ENCODE results near the gene SDE2. TPM values are rescaled to one million over a fixed set of nuclear protein-coding genes. Genes with fewer than 3 reads are reported as not detected.
"Not testable (repeated sequence)": the region's sequence is repeated elsewhere in the genome, so short reads cannot be mapped to it uniquely, and the experiment has no call there.

SDE2 gene
- total RNA-seq, 1 donor from 2014 or later, result 19.6 TPM

DNA sequence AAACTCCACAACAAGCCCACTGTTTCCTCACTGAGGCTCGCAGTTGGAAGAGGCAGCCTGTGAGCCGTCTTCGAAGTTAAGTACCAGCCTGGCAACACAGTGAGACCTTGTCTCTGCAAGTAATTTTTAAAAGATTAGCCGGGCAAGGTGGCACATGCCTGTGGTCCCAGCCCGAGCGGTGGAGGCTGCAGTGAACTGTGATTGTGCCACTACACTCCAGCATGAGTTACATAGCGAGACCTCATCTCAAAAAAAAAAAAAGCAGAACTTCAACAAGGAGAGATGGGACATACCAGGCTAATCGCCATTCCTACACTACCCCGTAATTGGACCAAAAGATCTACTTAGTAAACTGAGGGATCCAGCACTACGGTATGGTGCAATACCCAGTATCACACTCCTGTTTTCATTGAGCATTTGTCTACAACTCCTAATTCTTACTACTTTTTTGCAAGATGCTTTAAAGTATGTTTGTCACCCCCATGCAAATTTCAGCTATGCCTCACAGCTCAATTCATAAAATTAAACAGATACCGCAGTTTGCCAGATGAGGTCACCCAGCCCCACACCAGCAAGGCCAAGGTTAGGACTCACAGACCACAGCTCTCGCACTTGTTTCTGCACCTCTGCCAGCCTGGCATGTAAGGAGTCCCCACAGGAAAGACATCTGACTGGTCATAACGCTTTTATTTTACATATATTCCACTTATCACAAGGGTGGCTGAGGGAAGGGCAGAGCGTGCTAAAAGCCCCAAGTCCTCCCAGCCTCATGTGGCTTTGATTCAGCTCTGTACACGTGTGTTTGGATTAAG is 21.0 kb downstream of the SDE2 start:
- H3K4me1 Mint-ChIP-seq (ENCODE audit: low read depth, unreplicated experiment), result peaks cover 6% of the 10 kb centered on the region
- TF ChIP-seq, protein P1, sequence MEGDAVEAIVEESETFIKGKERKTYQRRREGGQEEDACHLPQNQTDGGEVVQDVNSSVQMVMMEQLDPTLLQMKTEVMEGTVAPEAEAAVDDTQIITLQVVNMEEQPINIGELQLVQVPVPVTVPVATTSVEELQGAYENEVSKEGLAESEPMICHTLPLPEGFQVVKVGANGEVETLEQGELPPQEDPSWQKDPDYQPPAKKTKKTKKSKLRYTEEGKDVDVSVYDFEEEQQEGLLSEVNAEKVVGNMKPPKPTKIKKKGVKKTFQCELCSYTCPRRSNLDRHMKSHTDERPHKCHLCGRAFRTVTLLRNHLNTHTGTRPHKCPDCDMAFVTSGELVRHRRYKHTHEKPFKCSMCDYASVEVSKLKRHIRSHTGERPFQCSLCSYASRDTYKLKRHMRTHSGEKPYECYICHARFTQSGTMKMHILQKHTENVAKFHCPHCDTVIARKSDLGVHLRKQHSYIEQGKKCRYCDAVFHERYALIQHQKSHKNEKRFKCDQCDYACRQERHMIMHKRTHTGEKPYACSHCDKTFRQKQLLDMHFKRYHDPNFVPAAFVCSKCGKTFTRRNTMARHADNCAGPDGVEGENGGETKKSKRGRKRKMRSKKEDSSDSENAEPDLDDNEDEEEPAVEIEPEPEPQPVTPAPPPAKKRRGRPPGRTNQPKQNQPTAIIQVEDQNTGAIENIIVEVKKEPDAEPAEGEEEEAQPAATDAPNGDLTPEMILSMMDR (IDR thresholded peaks at IDR 0.05; ENCODE audit: partially characterized antibody, unreplicated experiment), result no peak
- no peaks in the 10 kb centered on the region for H3K9me3 Mint-ChIP-seq (ENCODE audit: unreplicated experiment)
- no peaks in the 10 kb centered on the region for H3K27me3 Mint-ChIP-seq (ENCODE audit: unreplicated experiment)
- no peak overlapping the region for H3K27ac Mint-ChIP-seq (ENCODE audit: unreplicated experiment)
- H3K36me3 Mint-ChIP-seq (ENCODE audit: unreplicated experiment), result peaks cover 9% of the 10 kb centered on the region
- no peak for DNase-seq
- no peak overlapping the region for H3K4me3 Mint-ChIP-seq (ENCODE audit: unreplicated experiment)

DNA sequence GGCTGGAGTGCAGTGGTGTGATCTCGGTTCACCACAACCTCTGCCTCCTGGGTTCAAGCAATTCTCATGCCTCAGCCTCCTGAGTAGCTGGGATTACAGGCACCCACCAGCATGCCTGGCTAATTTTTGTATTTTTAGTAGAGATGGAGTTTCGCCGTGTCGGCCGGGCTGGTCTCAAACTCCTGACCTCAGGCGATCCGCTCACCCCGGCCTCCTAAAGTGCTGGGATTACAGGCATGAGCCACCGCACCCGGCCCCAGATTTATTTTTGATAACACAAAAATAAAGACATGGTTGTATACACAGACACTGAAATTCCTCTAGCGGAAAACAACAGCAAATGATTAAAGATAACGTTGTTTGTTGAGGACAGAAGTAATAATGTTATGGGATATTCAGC is 24.0 kb downstream of the SDE2 start:
- DNase-seq; H3K27me3 Mint-ChIP-seq (ENCODE audit: unreplicated experiment); H3K4me1 Mint-ChIP-seq (ENCODE audit: low read depth, unreplicated experiment); H3K27ac Mint-ChIP-seq (ENCODE audit: unreplicated experiment); H3K4me3 Mint-ChIP-seq (ENCODE audit: unreplicated experiment); H3K36me3 Mint-ChIP-seq (ENCODE audit: unreplicated experiment); H3K9me3 Mint-ChIP-seq (ENCODE audit: unreplicated experiment): not testable (repeated sequence)

DNA sequence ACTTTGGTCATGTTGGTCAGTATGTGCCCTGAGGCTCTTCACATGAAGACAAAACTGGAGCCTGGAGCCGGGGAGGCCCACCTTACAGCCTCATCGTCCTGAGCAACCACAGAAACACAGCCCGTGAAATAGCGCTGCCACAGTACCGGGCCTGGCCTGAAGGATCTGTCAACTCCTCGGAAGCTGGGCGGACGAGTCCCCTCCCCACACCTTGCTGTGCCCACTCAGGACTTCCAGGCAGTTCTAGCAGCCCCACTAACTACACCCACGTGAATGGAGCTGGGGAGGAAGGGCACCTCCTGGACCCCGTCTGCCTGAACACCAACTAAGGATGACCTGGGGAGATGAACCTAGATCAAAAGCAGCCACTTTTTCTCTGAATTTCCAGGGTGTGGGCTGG is 24.7 kb downstream of the SDE2 start:
- Mint-ChIP-seq H3K4me3 (ENCODE audit: unreplicated experiment) (no peak overlapping the region), H3K36me3 (ENCODE audit: unreplicated experiment) (peaks cover 5% of the 10 kb centered on the region), H3K27me3 (ENCODE audit: unreplicated experiment) (no peaks in the 10 kb centered on the region), H3K9me3 (ENCODE audit: unreplicated experiment) (peaks cover 3% of the 10 kb centered on the region), H3K27ac (ENCODE audit: unreplicated experiment) (no peak overlapping the region), H3K4me1 (ENCODE audit: low read depth, unreplicated experiment) (peaks cover 7% of the 10 kb centered on the region)
- TF ChIP-seq, protein P1 (IDR thresholded peaks at IDR 0.05; ENCODE audit: partially characterized antibody, unreplicated experiment), result no peak
- no peak for DNase-seq

DNA sequence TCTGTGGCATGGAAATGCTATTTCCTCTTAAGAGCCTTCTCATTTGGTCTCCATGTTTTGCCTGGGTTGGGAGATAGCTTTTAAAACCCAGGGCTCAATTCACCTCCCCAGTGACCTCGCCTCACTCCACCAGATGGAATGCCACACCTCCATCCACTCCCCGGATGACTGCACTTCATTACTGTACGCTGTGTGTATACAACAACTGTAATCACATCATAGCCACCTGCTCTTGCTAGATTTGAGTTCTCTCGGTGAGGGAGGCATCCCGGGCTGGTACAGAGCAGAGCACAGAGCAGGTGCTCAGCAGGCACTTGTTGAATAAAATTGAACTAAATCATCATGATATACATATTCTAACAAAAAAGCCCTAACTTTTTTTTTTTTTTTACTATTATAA is 26.0 kb downstream of the SDE2 start:
- Mint-ChIP-seq H3K27me3 (ENCODE audit: unreplicated experiment) (peaks cover under 1% of the 10 kb centered on the region), H3K27ac (ENCODE audit: unreplicated experiment) (no peak overlapping the region), H3K4me3 (ENCODE audit: unreplicated experiment) (no peak overlapping the region), H3K36me3 (ENCODE audit: unreplicated experiment) (peaks cover 5% of the 10 kb centered on the region), H3K4me1 (ENCODE audit: low read depth, unreplicated experiment) (peaks cover 7% of the 10 kb centered on the region), H3K9me3 (ENCODE audit: unreplicated experiment) (peaks cover 6% of the 10 kb centered on the region)
- TF ChIP-seq, protein P1 (IDR thresholded peaks at IDR 0.05; ENCODE audit: partially characterized antibody, unreplicated experiment), result no peak
- DNase-seq, result no peak

DNA sequence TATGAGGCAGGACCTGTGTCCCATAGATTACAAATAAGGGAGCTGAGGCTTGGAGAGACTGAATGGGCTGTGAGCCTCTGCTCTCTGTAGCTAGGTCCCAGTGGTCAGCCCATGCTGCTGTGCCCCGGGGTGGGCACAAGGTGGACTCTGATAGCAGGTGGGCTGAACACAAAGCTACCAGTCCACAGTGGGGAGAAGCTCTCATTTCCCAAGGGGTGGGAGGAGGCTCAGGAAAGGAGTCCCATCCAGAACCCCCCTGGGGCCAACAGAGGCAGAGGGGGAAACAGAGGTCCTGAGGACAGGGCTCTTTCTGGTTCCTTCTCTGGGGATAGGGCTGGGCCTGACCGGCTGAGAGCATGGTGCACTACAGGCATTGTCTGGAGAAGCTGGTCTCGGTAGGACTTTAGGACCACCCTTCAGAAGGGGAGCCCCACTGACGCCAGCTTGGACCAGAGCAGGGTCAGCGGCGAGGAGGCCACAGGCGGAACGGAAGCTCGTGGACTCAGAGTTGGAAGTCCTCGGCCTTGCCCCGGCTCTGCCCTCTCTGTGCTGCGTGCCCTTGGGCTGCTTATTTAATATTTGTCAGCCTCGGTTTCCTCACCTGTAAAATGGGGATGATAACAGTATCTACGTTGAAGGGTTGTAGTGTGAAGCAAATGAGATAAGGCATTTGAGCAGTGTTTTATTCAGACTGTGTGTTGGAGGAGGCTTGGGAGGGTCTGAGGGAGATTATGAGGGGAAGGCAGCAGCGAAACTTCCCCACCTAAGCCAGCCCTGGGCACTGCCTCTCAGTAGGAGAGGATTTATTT is 26.6 kb downstream of the SDE2 start:
- peaks cover 1% of the 10 kb centered on the region for H3K27me3 Mint-ChIP-seq (ENCODE audit: unreplicated experiment)
- H3K4me3 Mint-ChIP-seq (ENCODE audit: unreplicated experiment), result no peak overlapping the region
- no peak overlapping the region for H3K27ac Mint-ChIP-seq (ENCODE audit: unreplicated experiment)

DNA sequence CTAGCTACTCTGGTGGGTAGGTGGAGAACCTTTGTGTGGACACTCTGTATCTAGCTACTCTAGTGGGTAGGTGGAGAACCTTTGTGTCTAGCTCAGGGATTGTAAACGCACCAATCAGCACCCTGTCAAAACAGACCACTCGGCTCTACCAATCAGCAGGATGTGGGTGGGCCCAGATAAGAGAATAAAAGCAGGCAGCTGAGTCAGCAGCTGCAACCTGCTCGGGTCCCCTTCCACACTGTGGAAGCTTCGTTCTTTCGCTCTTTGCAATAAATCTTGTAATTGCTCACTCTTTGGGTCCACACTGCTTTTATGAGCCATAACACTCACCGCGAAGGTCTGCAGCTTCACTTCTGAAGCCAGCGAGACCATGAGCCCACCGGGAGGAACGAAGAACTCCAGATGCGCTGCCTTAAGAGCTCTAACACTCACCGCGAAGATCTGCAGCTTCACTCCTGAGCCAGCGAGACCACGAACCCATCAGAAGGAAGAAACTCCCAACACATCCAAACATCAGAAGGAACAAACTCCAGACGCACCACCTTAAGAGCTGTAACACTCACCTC is 28.5 kb downstream of the SDE2 start:
- not testable (repeated sequence) for H3K4me1 Mint-ChIP-seq (ENCODE audit: low read depth, unreplicated experiment); H3K36me3 Mint-ChIP-seq (ENCODE audit: unreplicated experiment); H3K27ac Mint-ChIP-seq (ENCODE audit: unreplicated experiment); H3K27me3 Mint-ChIP-seq (ENCODE audit: unreplicated experiment); H3K4me3 Mint-ChIP-seq (ENCODE audit: unreplicated experiment); DNase-seq; H3K9me3 Mint-ChIP-seq (ENCODE audit: unreplicated experiment)

More for the DNA sequence above, 26.6 kb downstream of the SDE2 start:
- TF ChIP-seq, protein P1 (IDR thresholded peaks at IDR 0.05; ENCODE audit: partially characterized antibody, unreplicated experiment), result no peak
- Mint-ChIP-seq H3K9me3 (ENCODE audit: unreplicated experiment) (peaks cover 6% of the 10 kb centered on the region), H3K36me3 (ENCODE audit: unreplicated experiment) (peaks cover 5% of the 10 kb centered on the region), H3K4me1 (ENCODE audit: low read depth, unreplicated experiment) (peaks cover 6% of the 10 kb centered on the region)
- no peak for DNase-seq

DNA sequence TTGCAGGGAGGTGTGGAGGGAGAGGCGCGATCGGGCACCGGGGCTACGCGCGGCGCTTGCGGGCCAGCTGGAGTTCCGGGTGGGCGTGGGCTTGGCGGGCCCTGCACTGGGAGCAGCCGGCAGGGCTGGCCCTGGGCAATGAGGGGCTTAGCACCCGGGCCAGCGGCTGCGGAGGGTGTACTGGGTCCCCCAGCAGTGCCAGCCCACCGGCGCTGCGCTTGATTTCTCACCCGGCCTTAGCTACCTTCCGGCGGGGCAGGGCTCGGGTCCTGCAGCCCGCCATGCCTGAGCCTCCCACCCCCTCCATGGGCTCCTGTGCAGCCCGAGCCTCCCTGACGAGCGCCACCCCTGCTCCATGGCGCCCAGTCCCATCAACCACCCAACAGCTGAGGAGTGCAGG is 29.4 kb downstream of the SDE2 start:
- H3K4me3 Mint-ChIP-seq (ENCODE audit: unreplicated experiment); H3K9me3 Mint-ChIP-seq (ENCODE audit: unreplicated experiment); DNase-seq; H3K27me3 Mint-ChIP-seq (ENCODE audit: unreplicated experiment); H3K4me1 Mint-ChIP-seq (ENCODE audit: low read depth, unreplicated experiment); H3K36me3 Mint-ChIP-seq (ENCODE audit: unreplicated experiment); H3K27ac Mint-ChIP-seq (ENCODE audit: unreplicated experiment): not testable (repeated sequence)

Measured in glutamatergic neuron (in vitro differentiated cells).